ENCODE data around the gene PTPRK.

DNA sequence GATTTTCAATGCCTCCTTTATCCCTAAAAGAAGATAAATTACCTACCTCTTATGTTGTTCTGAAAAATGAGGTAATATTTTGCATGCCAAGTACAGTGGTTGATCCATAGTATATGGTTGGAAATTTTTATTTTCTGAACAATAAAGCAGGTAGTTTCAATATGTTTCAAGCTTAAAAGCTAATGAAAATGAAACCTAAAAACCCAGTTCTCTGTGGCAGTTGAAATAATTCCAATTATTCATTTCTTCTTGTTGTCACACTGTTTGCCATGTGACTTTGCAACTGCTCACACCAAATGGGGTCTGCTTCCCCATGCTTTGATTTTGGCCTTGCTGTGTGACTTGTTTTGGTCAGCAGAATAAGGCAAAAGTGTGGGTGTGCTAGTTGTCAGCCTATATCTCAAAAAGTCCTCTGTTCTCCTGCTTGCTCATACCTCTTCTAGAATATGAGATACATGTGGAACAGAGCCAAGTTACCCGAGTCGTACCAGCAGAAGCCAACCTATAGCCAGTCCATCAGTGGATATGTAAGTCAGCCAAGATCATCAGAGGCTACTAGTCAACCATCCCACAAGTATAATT is 422.3 kb downstream of the PTPRK start:
- TF ChIP-seq, protein P1, sequence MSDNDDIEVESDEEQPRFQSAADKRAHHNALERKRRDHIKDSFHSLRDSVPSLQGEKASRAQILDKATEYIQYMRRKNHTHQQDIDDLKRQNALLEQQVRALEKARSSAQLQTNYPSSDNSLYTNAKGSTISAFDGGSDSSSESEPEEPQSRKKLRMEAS (IDR thresholded peaks at IDR 0.05) = no peak
- no peak for TF ChIP-seq EP300 (IDR thresholded peaks at IDR 0.05; ENCODE audit: borderline replicate concordance)
- TF ChIP-seq, protein P2, sequence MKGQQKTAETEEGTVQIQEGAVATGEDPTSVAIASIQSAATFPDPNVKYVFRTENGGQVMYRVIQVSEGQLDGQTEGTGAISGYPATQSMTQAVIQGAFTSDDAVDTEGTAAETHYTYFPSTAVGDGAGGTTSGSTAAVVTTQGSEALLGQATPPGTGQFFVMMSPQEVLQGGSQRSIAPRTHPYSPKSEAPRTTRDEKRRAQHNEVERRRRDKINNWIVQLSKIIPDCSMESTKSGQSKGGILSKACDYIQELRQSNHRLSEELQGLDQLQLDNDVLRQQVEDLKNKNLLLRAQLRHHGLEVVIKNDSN (IDR thresholded peaks at IDR 0.05) = no peak
- no peak for TF ChIP-seq TEAD4 (IDR thresholded peaks at IDR 0.05)
- no peak for TF ChIP-seq CEBPB (IDR thresholded peaks at IDR 0.05)
- no peak for TF ChIP-seq NFIC (IDR thresholded peaks at IDR 0.05)
- TF ChIP-seq ZBTB7A (IDR thresholded peaks at IDR 0.05; ENCODE audit: low read depth) = no peak
- no peak for TF ChIP-seq YY1 (IDR thresholded peaks at IDR 0.05; ENCODE audit: low read depth)
- no peak for TF ChIP-seq EGR1 (IDR thresholded peaks at IDR 0.05)
- TF ChIP-seq REST (IDR thresholded peaks at IDR 0.05; ENCODE audit: low read depth) = no peak
- TF ChIP-seq TAF1 (IDR thresholded peaks at IDR 0.05; ENCODE audit: low read depth) = no peak

All from Ishikawa (cell line).